HCT116 (cell line): ENCODE results near the gene ZNF10. TPM values are rescaled to one million over a fixed set of nuclear protein-coding genes. Genes with fewer than 3 reads are reported as not detected.

Experiments used
- ATAC-seq: fragments of 200-7000 bp; cut with Tn5 transposase; 2 replicates; pipeline ENCODE4 v1.9.1; 2020; ENCODE audit warnings: mild to moderate bottlenecking, moderate library complexity
- BruUV-seq: library from RNA; stranded (reverse); fragments of 400-500 nt; replicated peaks from 2 replicates; lab custom pipeline; 2021; lab: Mats Ljungman, UMichigan
- CTCF ChIA-PET: fragments of 300-600 bp; sonication (Branson Sonifier 250); formaldehyde crosslinking; loops from one replicate; lab custom pipeline; 2021; ENCODE audit warnings: antibody characterized with exemption; lab: Charles Lee
- POLR2A ChIA-PET: fragments of 300-600, 350-600 bp; sonication (Branson Sonifier 250); formaldehyde crosslinking; loops from one replicate; lab custom pipeline; 2021; ENCODE audit warnings: antibody characterized with exemption; lab: Charles Lee
- RAD21 ChIA-PET, 2 experiments: fragments of 300-600 bp; sonication (Branson Sonifier 250); formaldehyde crosslinking; loops; one replicate each; lab custom pipeline; 2023; ENCODE audit warnings: low total read pairs in 2 of 2; ENCODE audit not compliant: uncharacterized antibody in 2 of 2, unreplicated experiment in 2 of 2, low non-redundant PET in 1 of 2; lab: Charles Lee
- DNase-seq: peaks from one replicate; pipeline ENCODE4 v3.0.0-alpha.2; 2010; ENCODE audit warnings: low read depth, low spot score
- H2AFZ ChIP-seq: fragments of 200-600 bp; shearing (Covaris generic), sonication (generic); 2 replicates; pipeline ENCODE4 v1.6.1; 2017; ENCODE audit warnings: low read depth, mixed run types, mixed read lengths, antibody characterized with exemption, low read length; ENCODE audit not compliant: poor library complexity, severe bottlenecking
- H3K27ac ChIP-seq: 2 replicates; pipeline ENCODE4 v1.5.1; 2012; ENCODE audit warnings: low read depth, low read length
- H3K27me3 ChIP-seq: fragments of 200-600 bp; sonication (generic); 2 replicates; pipeline ENCODE4 v1.6.1; 2016; ENCODE audit warnings: mixed run types, low read length, mixed read lengths; ENCODE audit not compliant: insufficient read depth
- H3K36me3 ChIP-seq, 2 experiments: fragments of 200-500 bp in 1 of 2; fragments of 200-600 bp in 1 of 2; sonication (Bioruptor generic) in 1 of 2; sonication (generic) in 1 of 2; 2 replicates each; pipeline versions ENCODE4 v1.5.1 to v1.6.1; 2014 to 2016; ENCODE audit warnings: low read length in 2 of 2, inconsistent platforms in 1 of 2, mixed read lengths in 1 of 2, mixed run types in 1 of 2; ENCODE audit not compliant: insufficient read depth in 2 of 2, control insufficient read depth in 1 of 2
- H3K4me1 ChIP-seq, 2 experiments: fragments of 200-600 bp in 1 of 2; sonication (generic) in 1 of 2; 2 replicates each; pipeline versions ENCODE4 v1.5.1 to v1.6.1; 2012 to 2017; ENCODE audit warnings: low read length in 2 of 2, inconsistent platforms in 1 of 2, mild to moderate bottlenecking in 1 of 2, mixed read lengths in 1 of 2, mixed run types in 1 of 2, moderate library complexity in 1 of 2; ENCODE audit not compliant: insufficient read depth in 2 of 2, control insufficient read depth in 1 of 2
- H3K4me2 ChIP-seq: fragments of 200-600 bp; sonication (generic); 2 replicates; pipeline ENCODE4 v1.6.1; 2017; ENCODE audit warnings: mixed run types, low read length, mixed read lengths
- H3K4me3 ChIP-seq, 2 experiments: fragments of 200-600 bp in 1 of 2; sonication (generic) in 1 of 2; replicated peaks in 1 of 2; 2 replicates each; pipeline ENCODE4 v1.5.1; 2011 to 2016; ENCODE audit warnings: low read length in 2 of 2, control low read depth in 1 of 2, low read depth in 1 of 2, mild to moderate bottlenecking in 1 of 2, mixed read lengths in 1 of 2, mixed run types in 1 of 2
- H3K79me2 ChIP-seq: fragments of 200-600 bp; sonication (generic); 2 replicates; pipeline ENCODE4 v1.6.1; 2017; ENCODE audit warnings: mild to moderate bottlenecking, mixed run types, low read length, moderate library complexity, mixed read lengths; ENCODE audit not compliant: insufficient read depth
- H3K9ac ChIP-seq: fragments of 200-600 bp; sonication (generic); 2 replicates; pipeline ENCODE4 v1.6.1; 2016; ENCODE audit warnings: low read length, mixed read lengths
- H3K9me2 ChIP-seq: fragments of 200-600 bp; sonication (generic), shearing (Covaris generic); 2 replicates; pipeline ENCODE4 v1.6.1; 2017; ENCODE audit warnings: mixed run types, mild to moderate bottlenecking, moderate library complexity; ENCODE audit not compliant: insufficient read depth
- H3K9me3 ChIP-seq, 2 experiments: fragments of 200-500 bp in 1 of 2; fragments of 200-600 bp in 1 of 2; sonication (Bioruptor generic) in 1 of 2; sonication (generic) in 1 of 2; 2 replicates each; pipeline ENCODE4 v1.6.1; 2014 to 2017; ENCODE audit warnings: low read length in 2 of 2, mixed read lengths in 2 of 2, inconsistent platforms in 1 of 2, low read depth in 1 of 2, mild to moderate bottlenecking in 1 of 2, mixed run types in 1 of 2, moderate library complexity in 1 of 2; ENCODE audit not compliant: control insufficient read depth in 1 of 2, insufficient read depth in 1 of 2
- H4K20me1 ChIP-seq: fragments of 200-600 bp; sonication (generic), shearing (Covaris generic); 2 replicates; pipeline ENCODE4 v1.6.1; 2017; ENCODE audit warnings: mixed run types, mild to moderate bottlenecking, moderate library complexity; ENCODE audit not compliant: insufficient read depth
- CBX3 ChIP-seq: IDR thresholded peaks from 2 replicates; pipeline ENCODE4 v1.6.1; 2012; ENCODE audit warnings: low read depth
- CEBPB ChIP-seq: IDR thresholded peaks from 2 replicates; pipeline ENCODE4 v1.6.1; 2012; ENCODE audit warnings: low read depth
- CTCF ChIP-seq, 3 experiments: fragments of 200-600 bp in 1 of 3; sonication (generic) in 1 of 3; IDR thresholded peaks in 2 of 3; conservative IDR thresholded peaks in 1 of 3; 2 replicates each; pipeline ENCODE4 v1.5.1; 2012 to 2017; ENCODE audit warnings: low read depth in 2 of 3, low read length in 2 of 3, antibody characterized with exemption in 1 of 3, borderline replicate concordance in 1 of 3, control low read depth in 1 of 3, mild to moderate bottlenecking in 1 of 3, mixed read lengths in 1 of 3, mixed run types in 1 of 3, moderate library complexity in 1 of 3; ENCODE audit not compliant: insufficient read depth in 1 of 3
- EGR1 ChIP-seq: IDR thresholded peaks from 2 replicates; pipeline ENCODE4 v1.6.1; 2012; ENCODE audit warnings: low read depth
- ELF1 ChIP-seq: IDR thresholded peaks from 2 replicates; pipeline ENCODE4 v1.6.1; 2012; ENCODE audit warnings: low read depth, borderline replicate concordance
- EZH2 ChIP-seq: fragments of 200-600 bp; sonication (generic); IDR thresholded peaks from 2 replicates; pipeline ENCODE4 v1.6.1; 2017; ENCODE audit warnings: antibody characterized with exemption, mixed run types
- EZH2phosphoT487 ChIP-seq: fragments of 200-600 bp; IDR thresholded peaks from 2 replicates; pipeline ENCODE4 v1.6.1; 2018; ENCODE audit warnings: antibody characterized with exemption, borderline replicate concordance
- FOSL1 ChIP-seq: IDR thresholded peaks from 2 replicates; pipeline ENCODE4 v1.6.1; 2012; ENCODE audit warnings: low read depth
- JUND ChIP-seq: IDR thresholded peaks from 2 replicates; pipeline ENCODE4 v1.6.1; 2012
- MAX ChIP-seq: IDR thresholded peaks from 2 replicates; pipeline ENCODE4 v1.6.1; 2012
- POLR2AphosphoS5 ChIP-seq: IDR thresholded peaks from 2 replicates; pipeline ENCODE4 v1.6.1; 2011; ENCODE audit warnings: mild to moderate bottlenecking, low read depth, low read length, moderate library complexity
- RAD21 ChIP-seq: IDR thresholded peaks from 2 replicates; pipeline ENCODE4 v1.6.1; 2012; ENCODE audit warnings: low read depth, mild to moderate bottlenecking
- SIN3A ChIP-seq: IDR thresholded peaks from 2 replicates; pipeline ENCODE4 v1.6.1; 2012; ENCODE audit warnings: low read depth
- SP1 ChIP-seq: IDR thresholded peaks from 2 replicates; pipeline ENCODE4 v1.6.1; 2012; ENCODE audit warnings: low read depth
- SRF ChIP-seq: IDR thresholded peaks from 2 replicates; pipeline ENCODE4 v1.6.1; 2012; ENCODE audit warnings: low read depth
- TCF7L2 ChIP-seq: IDR thresholded peaks from 2 replicates; pipeline ENCODE4 v1.7.0; 2011; ENCODE audit warnings: borderline replicate concordance, inconsistent platforms; ENCODE audit not compliant: insufficient read depth, insufficient read length; ENCODE audit errors: extremely low read depth
- ZNF274 ChIP-seq: fragments of 200-500 bp; sonication (Bioruptor generic); IDR thresholded peaks from 2 replicates; pipeline ENCODE4 v1.6.1; 2014; ENCODE audit warnings: mild to moderate bottlenecking, low read depth, low read length, inconsistent platforms
- intact Hi-C: fragments of 100-400 bp; cut with micrococcal nuclease; formaldehyde crosslinking; loops from 2 replicates; pipeline ENCODE4 v1.10.0; 2022
- total RNA-seq: library from RNA; stranded (reverse); gene quantifications from one replicate; pipeline ENCODE4 v1.2.1, GENCODE V29; 2021; ENCODE audit not compliant: unreplicated experiment

ZNF10 gene
- total RNA-seq, 1 experiment from 2014 or later = not detected

DNA sequence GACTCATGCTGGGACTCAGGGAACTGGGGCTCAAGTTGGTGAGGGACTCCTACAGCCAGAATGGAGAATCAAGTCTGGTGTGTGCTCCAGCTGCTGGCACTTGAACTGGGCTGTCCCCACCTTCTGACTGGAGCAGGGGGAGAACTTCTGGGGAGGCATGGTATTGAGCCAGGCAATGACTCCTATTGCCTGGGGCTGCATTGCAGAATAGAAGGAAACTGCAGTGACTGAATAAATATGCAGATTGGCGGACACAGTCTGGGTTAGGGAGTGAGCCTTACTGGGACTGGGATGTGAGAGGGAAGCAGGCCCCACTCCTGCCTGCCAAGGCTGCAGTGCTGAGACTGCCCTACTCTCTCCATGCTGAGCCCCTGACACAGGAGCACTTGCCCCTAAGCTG, 42.1 kb downstream of the ZNF10 start:
- CTCF ChIA-PET = no interaction called here

More for the DNA sequence above, 42.1 kb downstream of the ZNF10 start:
- DNase-seq = no peak
- Histone ChIP-seq H3K79me2 (no peaks in the 10 kb centered on the region), H3K4me1 (no peaks in the 10 kb centered on the region), H3K4me3 (no peak overlapping the region), H4K20me1 (no peaks in the 10 kb centered on the region), H3K9me2 (no peaks in the 10 kb centered on the region)
- intact Hi-C loops = no loop called here
- RAD21 ChIA-PET = no interaction called here
- no peak for TF ChIP-seq EGR1
- no peak for TF ChIP-seq RAD21
- no peak for TF ChIP-seq ELF1
- no peak for TF ChIP-seq TCF7L2
- no peak for TF ChIP-seq MAX
- TF ChIP-seq SIN3A = no peak
- TF ChIP-seq CTCF (IDR thresholded peaks at IDR 0.05 in 2 of 3, conservative IDR thresholded peaks at IDR 0.05 in 1 of 3; ENCODE audit: borderline replicate concordance in 1 of 3, insufficient read depth in 1 of 3, low read depth in 2 of 3, low read length in 2 of 3) = no peak
- TF ChIP-seq SRF = no peak
- no peak for TF ChIP-seq CEBPB
- TF ChIP-seq SP1 = no peak
- TF ChIP-seq ZNF274 = no peak
- no peak for TF ChIP-seq FOSL1
- TF ChIP-seq JUND = no peak
- no peak for TF ChIP-seq EZH2phosphoT487
- no peak for TF ChIP-seq CBX3
- no peak for TF ChIP-seq POLR2AphosphoS5
- no peak for TF ChIP-seq EZH2
- TF ChIP-seq, all 23 proteins: peak for 0
- Histone ChIP-seq H3K4me2 (no peak overlapping the region), H3K27me3 (no peaks in the 10 kb centered on the region), H3K9ac (no peak overlapping the region), H2AFZ (no peak overlapping the region), H3K27ac (no peak overlapping the region), H3K9me3 (peaks cover 0 to 10% of the 10 kb centered on the region in 2 experiments; a peak in 3 of 4 replicates), H3K36me3 (no peaks in the 10 kb centered on the region)
- no TSS peak for BruUV-seq
- POLR2A ChIA-PET = no interaction called here
- no peak for ATAC-seq
